T-helper 1 cell treated with Interleukin-12 subunit alpha and Interleukin-12 subunit beta and Interleukin-4 antibody, amounts not matched to agents 30 μg/mL and 1 μg/mL, for 36 hours (primary cell): Measurements from ENCODE around the gene TSPAN18.
A peak's percentile ranks its signal among the peaks of the same experiment; 100 is the strongest.

Source experiments
- H3K27ac Mint-ChIP-seq: one replicate; pipeline ENCODE4 v1.8.0; 2021; ENCODE audit warnings: mild to moderate bottlenecking, mixed read lengths
- H3K27me3 Mint-ChIP-seq: one replicate; pipeline ENCODE4 v1.8.0; 2021; ENCODE audit warnings: low read depth, mixed read lengths
- H3K36me3 Mint-ChIP-seq: one replicate; pipeline ENCODE4 v1.8.0; 2021; ENCODE audit warnings: low read depth, mixed read lengths
- H3K4me1 Mint-ChIP-seq: one replicate; pipeline ENCODE4 v1.8.0; 2021; ENCODE audit warnings: low read depth, mixed read lengths
- H3K4me3 Mint-ChIP-seq: one replicate; pipeline ENCODE4 v1.8.0; 2021; ENCODE audit warnings: mild to moderate bottlenecking, moderate library complexity, mixed read lengths
- H3K9me3 Mint-ChIP-seq: one replicate; pipeline ENCODE4 v1.8.0; 2021; ENCODE audit warnings: mixed read lengths

TSPAN18 gene, protein sequence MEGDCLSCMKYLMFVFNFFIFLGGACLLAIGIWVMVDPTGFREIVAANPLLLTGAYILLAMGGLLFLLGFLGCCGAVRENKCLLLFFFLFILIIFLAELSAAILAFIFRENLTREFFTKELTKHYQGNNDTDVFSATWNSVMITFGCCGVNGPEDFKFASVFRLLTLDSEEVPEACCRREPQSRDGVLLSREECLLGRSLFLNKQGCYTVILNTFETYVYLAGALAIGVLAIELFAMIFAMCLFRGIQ

DNA sequence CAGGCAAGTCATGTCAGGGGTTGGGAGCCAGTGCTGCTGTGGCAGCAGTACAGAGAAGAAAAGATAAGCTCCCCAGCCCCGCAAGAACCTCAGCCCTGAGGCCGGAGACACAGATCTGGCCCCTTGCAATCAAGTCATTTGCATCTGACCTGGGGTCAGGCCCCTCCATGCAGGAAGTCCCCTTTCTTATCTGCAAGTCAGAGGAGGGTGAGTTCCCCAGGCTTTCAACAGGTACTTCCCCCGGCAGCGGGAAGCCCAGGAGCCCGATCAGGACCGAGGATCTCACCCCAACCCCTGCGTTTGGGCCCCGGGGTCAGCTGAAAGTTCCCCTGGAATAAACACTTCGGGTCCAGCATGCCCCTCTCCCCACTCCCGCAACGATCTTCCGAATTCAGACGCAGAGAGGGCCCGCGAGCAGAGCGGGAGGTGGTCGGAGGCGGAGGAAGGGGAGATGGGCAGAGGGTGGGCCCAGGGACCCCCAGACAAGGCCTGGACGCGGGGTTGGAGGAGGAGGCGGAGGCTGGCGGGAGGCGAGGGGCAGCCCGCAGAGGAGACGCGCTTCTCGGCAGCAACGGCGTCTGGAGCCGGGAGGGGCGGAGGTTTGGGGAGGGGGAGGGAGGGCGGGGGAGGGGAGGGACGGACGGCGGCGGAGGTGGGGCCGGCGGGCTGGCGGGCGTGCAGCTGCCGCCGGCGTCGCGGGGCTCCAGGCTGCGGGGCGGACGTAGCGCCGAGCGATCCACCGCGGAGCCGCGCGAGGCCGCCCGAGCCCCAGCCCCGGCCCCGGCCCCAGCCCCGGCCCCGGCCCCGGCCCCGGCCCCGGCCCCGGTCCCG is at the start of gene TSPAN18:
TSPAN18 (plus strand) TSS at position 680 of the 831 bp plus-strand sequence. CDS start 179,455 bp downstream, outside the sequence.
- Mint-ChIP-seq H3K36me3 (peaks cover 2% of the 10 kb centered on the region), H3K9me3 (no peaks in the 10 kb centered on the region), H3K4me3 (peak within 1 kb of the TSS; percentile 85), H3K27me3 (peaks cover 26% of the 10 kb centered on the region), H3K4me1 (peaks cover 32% of the 10 kb centered on the region), H3K27ac (peak within 1 kb of the TSS; percentile 4)

DNA sequence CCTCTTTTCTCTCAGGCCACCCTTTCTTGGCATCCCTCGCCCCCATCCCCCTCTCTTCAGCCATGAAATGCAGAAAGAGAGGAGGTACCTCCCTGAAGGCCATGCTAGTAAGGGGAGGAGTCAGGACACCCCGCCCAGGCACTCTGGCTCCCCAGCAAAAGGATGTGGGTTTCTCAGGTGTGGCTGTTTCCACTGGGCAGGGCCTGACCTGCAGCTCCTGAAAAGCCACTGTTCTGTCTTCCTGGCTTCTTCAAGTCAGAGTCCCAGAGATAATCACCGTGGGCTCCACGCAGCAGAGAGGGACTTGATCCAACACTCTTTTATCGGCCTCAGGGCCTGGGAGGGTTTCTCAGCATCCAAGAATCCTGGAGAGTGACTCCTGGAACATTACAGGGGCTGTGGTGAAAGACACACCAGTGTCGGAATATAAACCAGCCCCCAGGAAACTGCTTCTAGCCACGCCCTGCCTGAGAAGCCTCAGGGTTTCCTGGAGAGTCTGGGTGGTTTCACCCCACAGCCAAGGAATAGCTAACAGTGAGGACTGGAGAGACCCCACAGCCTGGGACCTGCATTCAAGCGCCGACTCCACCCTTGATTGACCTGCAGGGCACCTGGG is 45.7 kb upstream of the TSPAN18 start:
- Mint-ChIP-seq H3K27me3 (no peaks in the 10 kb centered on the region), H3K27ac (peak overlapping the region; percentile 91), H3K4me3 (peak overlapping the region; percentile 76), H3K36me3 (peaks cover 10% of the 10 kb centered on the region), H3K4me1 (peaks cover 40% of the 10 kb centered on the region), H3K9me3 (peaks cover 9% of the 10 kb centered on the region)

DNA sequence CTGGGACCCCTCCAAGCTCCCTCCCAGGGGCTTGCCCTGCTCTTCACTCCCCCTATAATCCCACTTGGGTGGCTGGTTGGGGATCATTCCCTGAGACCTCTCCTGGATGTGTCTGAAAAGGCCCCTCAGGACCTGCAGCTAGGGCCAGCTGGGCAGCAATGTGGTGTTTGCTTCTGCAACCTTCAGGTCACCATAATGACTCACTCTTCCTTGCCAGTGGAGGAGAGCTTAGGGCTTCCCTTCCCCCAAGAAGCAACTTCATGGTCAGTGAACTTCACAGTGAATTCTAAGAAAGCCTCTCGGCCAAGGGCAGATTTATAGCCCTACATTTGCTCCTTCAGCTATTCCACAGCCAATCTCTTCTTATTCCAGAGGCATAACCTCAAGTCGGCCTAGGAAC is 45.1 kb upstream of the TSPAN18 start:
- Mint-ChIP-seq H3K27me3 (no peaks in the 10 kb centered on the region), H3K9me3 (peaks cover 9% of the 10 kb centered on the region), H3K36me3 (peaks cover 10% of the 10 kb centered on the region), H3K27ac (peak overlapping the region; percentile 91), H3K4me3 (peak overlapping the region; percentile 76), H3K4me1 (peaks cover 40% of the 10 kb centered on the region)

DNA sequence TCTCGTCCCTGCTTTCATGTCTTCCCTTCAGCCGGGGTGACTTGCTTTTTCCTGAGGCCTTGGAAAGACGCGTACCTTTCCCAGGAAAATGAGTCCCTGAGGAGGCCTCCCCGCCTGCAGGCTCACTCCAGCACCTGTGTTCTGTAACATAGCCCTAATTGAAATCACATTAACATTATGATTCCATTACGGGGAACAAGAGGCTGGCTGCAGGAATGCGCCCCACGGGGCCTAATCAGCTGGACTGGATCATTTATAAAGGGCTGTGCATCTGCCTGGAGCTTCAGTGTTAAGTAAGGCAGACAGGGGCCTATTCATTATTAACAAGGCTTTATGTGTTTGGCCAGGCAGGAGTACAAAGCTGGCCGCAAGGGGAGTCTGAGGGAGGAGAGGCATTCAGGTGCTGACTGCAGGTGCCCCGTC is 41.9 kb upstream of the TSPAN18 start:
- H3K27ac Mint-ChIP-seq = no peak overlapping the region
- H3K4me3 Mint-ChIP-seq = no peak overlapping the region
- H3K36me3 Mint-ChIP-seq = peaks cover 15% of the 10 kb centered on the region
- peaks cover 52% of the 10 kb centered on the region for H3K4me1 Mint-ChIP-seq
- H3K27me3 Mint-ChIP-seq = no peaks in the 10 kb centered on the region
- peaks cover 5% of the 10 kb centered on the region for H3K9me3 Mint-ChIP-seq

DNA sequence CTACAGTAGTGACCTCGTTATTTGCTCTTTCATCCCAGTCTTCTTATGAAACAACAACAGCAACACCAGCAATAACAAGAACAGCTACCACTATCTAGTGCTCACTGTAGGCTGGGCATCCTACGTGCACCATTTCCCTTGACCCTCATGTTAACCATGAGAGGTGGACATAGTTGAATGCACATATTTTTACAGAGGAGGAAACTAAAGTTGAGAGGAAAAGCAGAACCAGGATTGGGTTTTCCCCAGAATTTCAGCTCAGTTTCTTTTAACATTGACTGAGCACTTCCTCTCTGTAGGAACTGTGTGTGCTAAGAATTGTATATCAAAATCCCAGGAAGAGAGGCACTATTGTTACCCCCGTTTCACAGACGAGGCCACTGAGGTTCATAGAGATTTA is 39.4 kb upstream of the TSPAN18 start:
- Mint-ChIP-seq H3K36me3 (peaks cover 8% of the 10 kb centered on the region), H3K9me3 (peaks cover 1% of the 10 kb centered on the region), H3K27me3 (no peaks in the 10 kb centered on the region), H3K27ac (peak overlapping the region; percentile 1), H3K4me3 (no peak overlapping the region), H3K4me1 (peaks cover 29% of the 10 kb centered on the region)

DNA sequence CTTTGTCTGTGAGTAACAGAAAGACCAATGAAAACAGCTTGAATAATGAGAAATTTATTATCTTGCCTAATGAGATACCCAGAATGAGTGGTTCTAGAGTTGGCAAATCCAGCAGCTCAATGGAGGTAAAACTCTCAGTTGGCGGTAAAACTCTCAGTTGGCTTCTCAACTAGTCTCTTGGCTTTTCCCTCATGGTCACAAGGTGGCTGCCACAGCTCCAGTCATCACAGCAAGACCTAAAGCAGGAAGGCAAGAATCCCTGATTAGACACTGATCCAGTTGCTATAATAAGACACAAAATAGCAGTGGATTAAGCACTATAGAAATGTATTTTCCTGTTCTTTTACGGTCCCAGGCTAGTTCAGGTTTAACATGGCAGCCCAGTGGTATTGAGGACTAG is 37.5 kb upstream of the TSPAN18 start:
- Mint-ChIP-seq H3K4me3 (no peak overlapping the region), H3K36me3 (peaks cover 5% of the 10 kb centered on the region), H3K27ac (no peak overlapping the region), H3K27me3 (no peaks in the 10 kb centered on the region), H3K9me3 (no peaks in the 10 kb centered on the region), H3K4me1 (peaks cover 21% of the 10 kb centered on the region)

DNA sequence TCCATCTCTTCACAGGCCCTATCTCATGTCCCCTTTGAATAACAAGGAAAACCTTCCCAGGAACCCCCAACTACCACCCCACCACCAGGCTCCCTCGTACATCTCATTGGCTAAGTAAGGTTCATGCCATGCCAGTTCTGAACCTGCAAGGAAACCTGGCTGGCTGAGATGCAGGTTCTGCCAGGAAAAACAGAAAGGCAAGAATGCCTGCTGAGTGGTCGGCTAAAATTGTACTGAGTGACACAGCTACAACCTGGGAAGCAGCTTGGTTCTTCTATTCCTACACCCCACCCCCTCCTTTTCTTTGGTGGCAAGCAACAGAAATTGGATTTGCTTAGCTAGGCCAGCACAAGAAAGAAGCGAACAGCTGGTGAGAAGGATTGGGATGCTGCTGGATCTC is 36.1 kb upstream of the TSPAN18 start:
- H3K4me1 Mint-ChIP-seq = peaks cover 27% of the 10 kb centered on the region
- no peak overlapping the region for H3K27ac Mint-ChIP-seq
- no peak overlapping the region for H3K4me3 Mint-ChIP-seq
- H3K27me3 Mint-ChIP-seq = no peaks in the 10 kb centered on the region
- no peaks in the 10 kb centered on the region for H3K9me3 Mint-ChIP-seq
- peaks cover 5% of the 10 kb centered on the region for H3K36me3 Mint-ChIP-seq

DNA sequence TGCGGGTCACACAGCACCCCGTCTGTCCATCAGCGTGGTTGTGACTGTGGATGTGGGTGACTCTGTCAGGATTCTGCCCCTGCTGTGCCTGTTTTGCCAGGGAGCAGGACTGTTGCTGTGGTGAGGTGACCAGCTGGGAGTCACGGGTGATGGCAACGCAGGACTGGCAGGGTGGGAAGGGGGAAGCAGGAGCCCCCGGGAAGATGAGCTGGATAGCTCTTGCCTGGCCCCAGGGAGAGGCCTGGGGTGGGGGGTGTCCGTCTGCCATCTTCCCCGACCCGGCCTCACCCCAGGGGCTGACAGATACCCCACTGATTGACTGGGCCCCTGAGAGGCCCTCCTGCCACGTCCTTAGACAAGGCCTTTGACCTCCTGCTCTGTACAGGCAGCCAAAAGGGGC is 34.3 kb upstream of the TSPAN18 start:
- no peaks in the 10 kb centered on the region for H3K9me3 Mint-ChIP-seq
- no peak overlapping the region for H3K27ac Mint-ChIP-seq
- H3K4me1 Mint-ChIP-seq = peaks cover 19% of the 10 kb centered on the region
- H3K27me3 Mint-ChIP-seq = no peaks in the 10 kb centered on the region
- no peak overlapping the region for H3K4me3 Mint-ChIP-seq
- peaks cover 3% of the 10 kb centered on the region for H3K36me3 Mint-ChIP-seq

DNA sequence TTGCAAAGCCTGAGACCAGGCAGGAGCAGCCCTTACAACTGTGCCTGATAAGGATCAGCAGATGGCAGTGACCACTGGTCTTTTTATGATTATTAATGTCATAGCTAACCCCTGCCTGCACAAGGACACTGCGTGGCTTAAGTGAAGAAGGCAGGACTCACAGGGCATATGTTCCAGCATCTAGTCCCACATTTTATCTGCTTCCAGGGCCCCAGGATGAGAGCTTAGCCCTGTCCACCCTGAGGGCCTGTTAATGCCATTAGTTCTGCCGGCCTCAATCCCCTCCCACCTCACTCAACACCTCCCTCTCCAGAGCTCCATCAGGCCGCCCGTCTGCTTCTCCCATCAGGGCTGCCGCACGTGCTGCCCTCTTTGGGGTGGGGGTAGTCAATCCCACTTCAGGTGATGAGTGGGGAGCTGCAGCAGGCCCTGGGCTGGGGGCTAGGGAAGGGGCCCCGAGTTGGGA is 33.1 kb upstream of the TSPAN18 start:
- Mint-ChIP-seq H3K4me1 (peaks cover 7% of the 10 kb centered on the region), H3K4me3 (no peak overlapping the region), H3K27ac (no peak overlapping the region), H3K9me3 (no peaks in the 10 kb centered on the region), H3K27me3 (no peaks in the 10 kb centered on the region), H3K36me3 (no peaks in the 10 kb centered on the region)

DNA sequence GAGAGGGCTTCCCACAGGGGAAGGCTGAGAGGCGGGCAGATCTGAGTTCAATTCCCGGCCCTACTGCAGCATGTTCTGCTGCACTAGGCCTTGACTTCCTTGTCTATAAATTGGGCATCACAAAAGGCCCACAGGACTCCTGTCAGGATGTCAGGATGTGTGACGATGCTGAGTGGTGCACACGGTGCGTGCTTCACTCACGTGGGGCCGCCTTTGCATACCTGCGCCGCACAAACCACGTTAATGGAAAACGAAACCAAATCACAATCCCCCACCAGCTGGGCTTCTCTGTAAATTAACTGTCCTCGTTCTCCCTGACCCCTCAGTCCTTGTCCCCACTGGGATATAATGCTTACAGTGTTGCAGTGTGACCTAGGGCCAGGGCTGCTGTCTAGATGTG is 32.3 kb upstream of the TSPAN18 start:
- peaks cover 9% of the 10 kb centered on the region for H3K4me1 Mint-ChIP-seq

DNA sequence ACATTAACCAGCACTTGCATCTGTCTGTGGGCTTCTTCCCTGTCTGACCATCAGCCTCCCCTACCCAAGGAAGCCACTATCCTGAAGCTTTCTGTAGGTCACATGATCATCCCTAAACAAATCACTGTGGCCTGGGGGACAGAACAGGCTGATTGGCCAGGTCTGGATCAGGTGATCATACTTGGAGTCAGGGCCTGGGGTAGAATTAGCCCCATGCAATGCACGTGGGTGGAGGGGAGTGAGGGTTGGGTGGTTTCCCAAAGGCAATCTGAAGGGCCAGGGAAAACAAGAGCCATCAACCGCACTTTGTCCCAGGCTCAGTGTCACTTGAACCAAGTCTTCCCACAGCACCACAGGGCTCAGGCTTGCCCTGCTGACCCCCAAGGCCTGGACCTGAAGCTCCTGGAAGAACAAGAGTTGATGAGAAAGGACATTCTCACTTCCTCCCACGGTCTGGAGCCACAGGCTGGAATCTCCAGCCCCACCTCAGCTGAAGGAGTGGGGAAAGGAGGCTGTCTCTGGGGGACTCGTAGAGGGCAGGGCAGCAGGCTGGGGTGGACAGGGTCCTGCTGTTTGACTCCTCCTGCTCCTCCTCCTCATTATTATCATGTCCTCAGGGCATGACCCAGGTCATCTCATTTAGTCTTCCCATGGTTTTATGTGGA is 31.5 kb upstream of the TSPAN18 start:
- H3K4me3 Mint-ChIP-seq = no peak overlapping the region
- H3K36me3 Mint-ChIP-seq = no peaks in the 10 kb centered on the region
- peaks cover 15% of the 10 kb centered on the region for H3K27me3 Mint-ChIP-seq
- H3K4me1 Mint-ChIP-seq = peaks cover 8% of the 10 kb centered on the region
- no peak overlapping the region for H3K27ac Mint-ChIP-seq
- H3K9me3 Mint-ChIP-seq = no peaks in the 10 kb centered on the region

More for the DNA sequence above, 32.3 kb upstream of the TSPAN18 start:
- no peak overlapping the region for H3K4me3 Mint-ChIP-seq
- H3K27me3 Mint-ChIP-seq = peaks cover 6% of the 10 kb centered on the region
- no peaks in the 10 kb centered on the region for H3K9me3 Mint-ChIP-seq
- no peak overlapping the region for H3K27ac Mint-ChIP-seq
- no peaks in the 10 kb centered on the region for H3K36me3 Mint-ChIP-seq

DNA sequence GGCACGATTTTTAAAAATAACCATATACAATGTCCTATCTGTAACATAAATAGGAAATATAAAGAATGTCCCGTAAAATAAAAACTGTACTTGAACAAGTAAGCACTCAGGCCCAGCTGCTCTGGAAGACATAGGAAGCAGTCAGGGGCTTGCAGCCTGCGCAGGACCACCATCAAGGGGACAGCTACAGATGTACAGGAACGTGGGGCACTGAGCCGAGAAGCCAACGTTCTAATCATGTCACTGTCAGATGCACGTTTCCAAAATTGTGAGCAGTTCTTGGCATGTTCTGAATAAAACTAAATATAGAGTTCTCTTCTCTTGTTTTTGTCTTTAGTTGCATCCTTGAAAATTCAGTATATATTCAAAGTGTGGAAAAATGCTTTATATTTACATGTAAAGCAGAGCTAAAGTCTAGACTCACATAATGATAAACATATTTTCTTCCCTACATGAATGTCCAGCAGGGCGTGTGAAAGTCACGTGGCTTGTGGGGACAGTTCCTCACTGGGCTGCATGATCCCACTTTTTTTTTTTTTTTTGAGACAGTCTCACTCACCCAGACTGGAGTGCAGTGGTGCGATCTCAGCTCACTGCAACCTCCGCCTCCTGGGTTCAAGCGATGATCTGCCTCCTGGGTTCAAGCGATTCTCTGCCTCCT is 28.4 kb upstream of the TSPAN18 start:
- peaks cover 14% of the 10 kb centered on the region for H3K4me1 Mint-ChIP-seq
- H3K27me3 Mint-ChIP-seq = peaks cover 21% of the 10 kb centered on the region
- no peaks in the 10 kb centered on the region for H3K9me3 Mint-ChIP-seq
- no peak overlapping the region for H3K27ac Mint-ChIP-seq
- no peaks in the 10 kb centered on the region for H3K36me3 Mint-ChIP-seq
- H3K4me3 Mint-ChIP-seq = no peak overlapping the region

DNA sequence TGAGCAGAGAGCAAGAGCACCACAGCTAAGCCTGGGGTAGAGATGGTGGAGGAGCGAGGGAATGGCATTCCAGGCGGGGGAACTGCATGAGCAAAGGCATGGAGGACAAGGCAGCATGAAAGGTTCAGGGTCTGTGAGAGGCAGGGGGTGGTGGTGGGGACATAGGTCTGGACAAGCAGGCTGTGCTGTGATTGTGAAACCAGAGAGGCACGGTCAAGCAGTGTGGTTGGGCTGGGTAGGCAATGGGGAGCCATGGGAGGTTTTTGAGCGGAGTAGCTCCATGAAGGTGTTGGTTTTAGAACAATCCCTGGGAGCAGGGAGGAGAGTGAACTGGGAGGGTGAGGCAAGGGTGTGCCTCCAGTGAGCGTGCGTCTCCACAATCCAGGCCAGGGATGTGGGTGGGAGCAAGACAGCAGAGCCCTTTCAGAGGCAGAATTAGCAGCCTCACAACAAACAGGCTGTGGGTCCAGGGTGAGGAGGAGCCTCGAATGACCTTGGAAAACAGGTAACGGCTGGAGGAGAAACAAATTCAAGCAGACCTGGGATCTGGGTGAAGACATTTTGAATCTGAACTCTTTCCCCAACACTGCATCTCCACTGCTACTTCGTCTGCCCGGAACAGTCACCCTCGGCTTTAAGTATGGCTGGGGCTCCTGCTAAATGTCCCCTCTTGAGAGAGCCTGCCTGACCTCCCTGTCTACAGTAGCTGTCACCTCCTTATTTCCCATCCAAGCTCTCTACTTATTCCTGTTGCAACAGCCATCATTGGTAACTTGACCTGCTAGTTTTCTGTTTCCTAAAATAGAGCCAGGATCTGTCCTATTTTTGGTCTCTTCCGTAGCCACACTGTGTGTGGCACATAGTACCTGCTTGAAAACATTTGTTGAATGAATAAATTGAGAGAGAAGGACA is 27.0 kb upstream of the TSPAN18 start:
- Mint-ChIP-seq H3K27me3 (peaks cover 21% of the 10 kb centered on the region), H3K4me1 (peaks cover 12% of the 10 kb centered on the region), H3K9me3 (peaks cover 8% of the 10 kb centered on the region), H3K36me3 (no peaks in the 10 kb centered on the region), H3K27ac (no peak overlapping the region), H3K4me3 (no peak overlapping the region)
